ENCODE measurements around the gene CACTIN.

GRCh38 chr19:3636506-3636905 is 9.9 kb upstream of the CACTIN start:
- TF ChIP-seq CTCF (IDR thresholded peaks at IDR 0.05; ENCODE audit: insufficient read depth, low read depth, low read length) (no peak), EZH2 (IDR thresholded peaks at IDR 0.05; ENCODE audit: insufficient read depth, low read length) (no peak)

Data from astrocyte (in vitro differentiated cells and primary cell).